Measurements from ENCODE around the gene VANGL2.

- TF ChIP-seq RFX5 (IDR thresholded peaks at IDR 0.05; ENCODE audit: low read depth, low read length): no peak
- TF ChIP-seq POLR2A (IDR thresholded peaks at IDR 0.05; ENCODE audit: low read depth, low read length): no peak
- TF ChIP-seq CTCF (conservative IDR thresholded peaks at IDR 0.05; ENCODE audit: low read depth, low read length): no peak
- TF ChIP-seq FOS (IDR thresholded peaks at IDR 0.05; ENCODE audit: low read depth, low read length): no peak
- TF ChIP-seq BHLHE40 (IDR thresholded peaks at IDR 0.05; ENCODE audit: low read depth, low read length): no peak
- TF ChIP-seq CEBPB (IDR thresholded peaks at IDR 0.05; ENCODE audit: low read depth, low read length): no peak
- no peak for TF ChIP-seq RAD21 (IDR thresholded peaks at IDR 0.05; ENCODE audit: low read length)
- no peak for TF ChIP-seq SMC3 (IDR thresholded peaks at IDR 0.05; ENCODE audit: low read depth, low read length)
- no peak for TF ChIP-seq MAFK (IDR thresholded peaks at IDR 0.05; ENCODE audit: low read depth, low read length)
Observed at GRCh38 chr1:160459056-160459455, 58.7 kb downstream of the VANGL2 start.

Data from IMR-90 (cell line).